KMS-11 (cell line): Measurements from ENCODE around the gene NSMCE3.

Source experiments
- H2AFZ ChIP-seq: fragments of 200-600 bp; sonication (generic); 2 replicates; pipeline ENCODE4 v1.6.1; 2016; ENCODE audit warnings: antibody characterized with exemption, mixed run types, low read depth
- H3K27ac ChIP-seq: fragments of 200-600 bp; sonication (generic); 2 replicates; pipeline ENCODE4 v1.6.1; 2016; ENCODE audit warnings: mild to moderate bottlenecking, mixed run types
- H3K27me3 ChIP-seq: fragments of 200-600 bp; sonication (generic); 2 replicates; pipeline ENCODE4 v1.6.1; 2017; ENCODE audit warnings: mild to moderate bottlenecking, low read depth, mixed run types, moderate library complexity; ENCODE audit not compliant: insufficient read depth
- H3K36me3 ChIP-seq: fragments of 200-600 bp; sonication (generic); 2 replicates; pipeline ENCODE4 v1.6.1; 2017; ENCODE audit warnings: mild to moderate bottlenecking, mixed run types; ENCODE audit not compliant: insufficient read depth
- H3K4me1 ChIP-seq: fragments of 200-600 bp; sonication (generic); 2 replicates; pipeline ENCODE4 v1.6.1; 2016; ENCODE audit warnings: mild to moderate bottlenecking, low read depth, mixed run types; ENCODE audit not compliant: poor library complexity, severe bottlenecking
- H3K4me2 ChIP-seq: fragments of 200-600 bp; sonication (generic); 2 replicates; pipeline ENCODE4 v1.7.0; 2016; ENCODE audit warnings: mild to moderate bottlenecking, mixed run types
- H3K4me3 ChIP-seq: fragments of 200-600 bp; sonication (generic); IDR thresholded peaks from 2 replicates; pipeline ENCODE4 v1.6.1; 2017; ENCODE audit warnings: low read depth, low read length, mixed read lengths; ENCODE audit not compliant: insufficient read depth
- H3K79me2 ChIP-seq: fragments of 200-600 bp; sonication (generic); 2 replicates; pipeline ENCODE4 v1.6.1; 2016; ENCODE audit warnings: low read depth, mixed run types; ENCODE audit not compliant: insufficient read depth
- H3K9ac ChIP-seq: fragments of 200-600 bp; sonication (generic); 2 replicates; pipeline ENCODE4 v1.6.1; 2016; ENCODE audit warnings: mild to moderate bottlenecking, mixed run types
- H4K20me1 ChIP-seq: fragments of 200-600 bp; sonication (generic); 2 replicates; pipeline ENCODE4 v1.6.1; 2016; ENCODE audit warnings: mild to moderate bottlenecking, mixed run types; ENCODE audit not compliant: insufficient read depth
- TF ChIP-seq, protein P1 (sequence below): fragments of 200-600 bp; sonication (generic); conservative IDR thresholded peaks from 2 replicates; pipeline ENCODE4 v1.6.1; 2017; ENCODE audit warnings: low read depth, mild to moderate bottlenecking, antibody characterized with exemption, low read length, moderate library complexity, mixed read lengths

Gene NSMCE3

DNA sequence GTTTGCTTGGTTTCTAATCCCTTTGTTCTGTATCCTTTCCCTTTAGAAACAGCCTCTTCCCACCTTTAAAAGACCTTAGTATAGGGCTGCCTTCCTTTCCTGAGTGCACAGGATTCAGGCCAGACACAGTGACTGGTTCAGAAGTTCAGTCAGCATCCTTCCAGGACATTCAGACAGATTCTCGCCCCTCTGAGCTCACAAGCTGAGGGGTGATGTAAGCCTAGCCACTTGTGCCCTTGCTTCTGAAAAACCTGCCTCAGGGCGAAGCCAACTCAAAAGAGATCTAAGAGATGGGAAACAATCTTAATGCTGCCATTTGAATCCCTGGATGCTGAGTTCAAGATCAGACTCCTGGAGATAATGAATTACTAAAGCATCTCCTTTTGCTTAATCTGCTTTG is 6.7 kb upstream of the NSMCE3 start:
- Histone ChIP-seq H3K36me3 (no peaks in the 10 kb centered on the region), H3K27me3 (no peaks in the 10 kb centered on the region), H3K4me1 (peaks cover 3% of the 10 kb centered on the region), H3K79me2 (no peaks in the 10 kb centered on the region), H3K27ac (no peak overlapping the region), H3K4me3 (no peak overlapping the region), H4K20me1 (no peaks in the 10 kb centered on the region), H3K4me2 (no peak overlapping the region), H3K9ac (no peak overlapping the region), H2AFZ (no peak overlapping the region)
- TF ChIP-seq, protein P1, sequence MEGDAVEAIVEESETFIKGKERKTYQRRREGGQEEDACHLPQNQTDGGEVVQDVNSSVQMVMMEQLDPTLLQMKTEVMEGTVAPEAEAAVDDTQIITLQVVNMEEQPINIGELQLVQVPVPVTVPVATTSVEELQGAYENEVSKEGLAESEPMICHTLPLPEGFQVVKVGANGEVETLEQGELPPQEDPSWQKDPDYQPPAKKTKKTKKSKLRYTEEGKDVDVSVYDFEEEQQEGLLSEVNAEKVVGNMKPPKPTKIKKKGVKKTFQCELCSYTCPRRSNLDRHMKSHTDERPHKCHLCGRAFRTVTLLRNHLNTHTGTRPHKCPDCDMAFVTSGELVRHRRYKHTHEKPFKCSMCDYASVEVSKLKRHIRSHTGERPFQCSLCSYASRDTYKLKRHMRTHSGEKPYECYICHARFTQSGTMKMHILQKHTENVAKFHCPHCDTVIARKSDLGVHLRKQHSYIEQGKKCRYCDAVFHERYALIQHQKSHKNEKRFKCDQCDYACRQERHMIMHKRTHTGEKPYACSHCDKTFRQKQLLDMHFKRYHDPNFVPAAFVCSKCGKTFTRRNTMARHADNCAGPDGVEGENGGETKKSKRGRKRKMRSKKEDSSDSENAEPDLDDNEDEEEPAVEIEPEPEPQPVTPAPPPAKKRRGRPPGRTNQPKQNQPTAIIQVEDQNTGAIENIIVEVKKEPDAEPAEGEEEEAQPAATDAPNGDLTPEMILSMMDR = no peak

DNA sequence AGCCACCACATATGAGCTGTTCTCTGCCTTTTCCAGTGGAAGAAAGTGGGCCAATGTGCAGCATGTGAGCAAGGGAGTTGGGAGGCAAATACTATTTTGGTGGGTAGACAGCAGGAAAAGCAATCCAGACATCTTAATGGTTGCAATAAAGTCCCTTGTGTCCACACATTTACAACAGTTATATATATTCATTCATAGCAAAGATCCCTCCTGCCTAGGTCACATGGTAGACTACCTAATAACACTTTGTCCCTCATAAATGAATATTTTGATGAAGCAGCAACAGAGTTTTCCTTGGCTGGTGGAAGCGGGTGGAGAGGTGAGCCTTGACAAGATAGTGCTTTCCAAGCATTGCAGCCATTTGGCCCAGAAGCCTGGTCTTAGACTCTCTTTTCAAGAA is 6.2 kb upstream of the NSMCE3 start:
- Histone ChIP-seq H2AFZ (no peak overlapping the region), H3K4me2 (no peak overlapping the region), H3K4me1 (peaks cover 8% of the 10 kb centered on the region), H4K20me1 (no peaks in the 10 kb centered on the region), H3K4me3 (no peak overlapping the region), H3K27ac (no peak overlapping the region), H3K79me2 (no peaks in the 10 kb centered on the region), H3K27me3 (no peaks in the 10 kb centered on the region), H3K36me3 (no peaks in the 10 kb centered on the region), H3K9ac (no peak overlapping the region)
- TF ChIP-seq, protein P1 = no peak

DNA sequence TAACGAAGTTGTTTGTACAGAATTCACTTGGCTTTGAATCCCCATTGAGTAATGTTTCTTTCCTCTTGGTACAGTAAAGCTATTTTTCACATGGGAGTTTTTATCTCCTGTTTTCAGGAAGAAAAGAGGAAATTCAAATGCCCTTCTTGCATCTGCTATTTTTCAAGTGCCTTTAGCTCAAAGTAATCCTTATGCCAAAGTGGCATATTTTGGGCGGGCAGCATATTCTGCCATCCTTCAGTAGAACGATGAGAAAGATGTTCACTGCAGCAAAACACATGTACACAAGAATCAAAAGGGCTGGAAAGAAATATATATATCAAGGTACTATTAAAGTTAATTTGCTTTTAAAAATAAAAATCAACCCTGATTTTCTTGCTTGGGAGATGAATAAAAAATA is 5.3 kb upstream of the NSMCE3 start:
- Histone ChIP-seq H3K27me3 (no peaks in the 10 kb centered on the region), H3K4me1 (peaks cover 11% of the 10 kb centered on the region), H4K20me1 (no peaks in the 10 kb centered on the region), H3K9ac (no peak overlapping the region), H3K79me2 (no peaks in the 10 kb centered on the region), H3K4me2 (no peak overlapping the region), H3K36me3 (no peaks in the 10 kb centered on the region), H3K27ac (no peak overlapping the region), H3K4me3 (no peak overlapping the region), H2AFZ (no peak overlapping the region)
- TF ChIP-seq, protein P1 = no peak

DNA sequence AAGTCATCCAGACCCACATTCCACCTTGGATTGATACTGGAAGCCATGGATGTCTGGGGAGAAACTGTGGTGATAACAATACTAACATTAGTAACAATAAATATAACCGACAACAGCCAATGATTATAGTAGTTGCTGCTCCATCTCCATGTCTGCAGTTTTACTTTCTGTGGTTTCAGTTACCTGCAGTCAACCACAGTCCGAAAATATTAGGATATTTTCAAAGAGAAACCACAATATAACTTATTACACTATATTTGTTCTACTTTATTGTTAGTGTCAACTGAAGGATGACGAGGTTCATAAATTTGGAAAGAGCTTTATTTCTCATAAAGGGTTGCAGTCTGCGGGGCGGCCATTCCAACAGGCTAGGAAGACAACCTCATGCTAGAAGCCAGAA is 2.6 kb upstream of the NSMCE3 start:
- H3K4me2 ChIP-seq = no peak overlapping the region

More for the DNA sequence above, 2.6 kb upstream of the NSMCE3 start:
- H3K27ac ChIP-seq = no peak overlapping the region
- H4K20me1 ChIP-seq = no peaks in the 10 kb centered on the region
- peaks cover 24% of the 10 kb centered on the region for H3K4me1 ChIP-seq
- no peak overlapping the region for H3K4me3 ChIP-seq
- H3K27me3 ChIP-seq = no peaks in the 10 kb centered on the region
- no peak overlapping the region for H3K9ac ChIP-seq
- TF ChIP-seq, protein P1 = no peak
- no peaks in the 10 kb centered on the region for H3K36me3 ChIP-seq
- H2AFZ ChIP-seq = no peak overlapping the region
- H3K79me2 ChIP-seq = peaks cover 7% of the 10 kb centered on the region
